Activated naive CD4-positive, alpha-beta T cell treated with anti-CD3 and anti-CD28 coated beads, Interleukin-2, amount 10 ng/mL, durations not matched to agents 7 days and 5 days (primary cell): ENCODE results near the gene MAML3.

Experiments
- CTCF ChIA-PET: fragments of 350-600 bp; sonication (Branson Sonifier 250); formaldehyde crosslinking; loops from one replicate; lab custom pipeline; 2021; ENCODE audit warnings: antibody characterized with exemption; lab: Charles Lee
- DNase-seq: peaks from one replicate; pipeline ENCODE4 v3.0.0-alpha.2; 2020
- H3K27ac Mint-ChIP-seq: one replicate; pipeline ENCODE4 v1.8.0; 2021; ENCODE audit warnings: mild to moderate bottlenecking, moderate library complexity, mixed read lengths
- H3K27me3 Mint-ChIP-seq: one replicate; pipeline ENCODE4 v1.8.0; 2021; ENCODE audit warnings: mild to moderate bottlenecking, mixed read lengths
- H3K36me3 Mint-ChIP-seq: one replicate; pipeline ENCODE4 v1.8.0; 2021; ENCODE audit warnings: mixed read lengths
- H3K4me1 Mint-ChIP-seq: one replicate; pipeline ENCODE4 v1.8.0; 2021; ENCODE audit warnings: mixed read lengths
- H3K4me3 Mint-ChIP-seq: one replicate; pipeline ENCODE4 v1.8.0; 2021; ENCODE audit warnings: mild to moderate bottlenecking, moderate library complexity, mixed read lengths
- H3K9me3 Mint-ChIP-seq: one replicate; pipeline ENCODE4 v1.8.0; 2021; ENCODE audit warnings: mixed read lengths

Gene MAML3

DNA sequence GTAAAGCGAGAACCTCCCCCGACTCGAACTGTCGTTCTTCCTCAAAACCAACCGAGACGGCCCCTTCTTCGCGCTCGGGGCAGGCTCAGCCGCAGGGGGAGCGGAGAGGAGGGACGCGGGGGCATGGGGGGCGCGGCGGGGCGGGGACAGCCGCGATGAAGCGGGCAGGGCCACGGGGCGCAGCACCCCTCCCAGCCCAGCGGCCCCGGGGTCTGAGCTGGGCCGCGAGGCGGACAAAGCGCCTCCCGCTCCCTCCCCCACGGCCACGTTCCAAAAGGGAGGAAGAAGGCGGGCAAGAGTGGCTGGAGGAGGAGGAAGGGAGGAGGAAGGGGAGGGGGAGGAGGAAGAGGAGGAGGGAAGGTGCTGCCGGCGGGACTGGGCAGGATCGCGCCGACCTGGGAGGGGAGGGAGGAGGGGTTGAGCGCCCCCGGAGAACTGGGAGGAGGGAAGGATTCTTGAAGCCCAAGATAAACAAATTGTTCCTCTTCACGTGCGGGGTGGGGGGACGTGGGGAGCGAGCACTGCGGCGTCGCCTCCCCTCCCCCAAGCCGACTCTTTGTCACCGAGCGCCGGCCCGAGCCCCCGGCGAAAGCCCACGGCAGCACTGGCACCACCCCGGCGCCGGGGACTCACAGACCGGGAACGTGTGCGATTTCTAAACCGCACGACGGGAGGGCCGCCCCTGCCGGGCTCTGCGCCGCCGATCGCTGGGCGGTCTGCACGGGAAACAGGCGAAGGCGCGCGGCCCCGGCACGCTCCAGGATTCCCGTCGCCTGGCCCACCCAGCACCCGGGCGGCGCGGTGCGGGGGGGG lies 2.9 kb downstream of the MAML3 start:
- no peaks in the 10 kb centered on the region for H3K9me3 Mint-ChIP-seq
- H3K4me3 Mint-ChIP-seq = peak overlapping the region; percentile 95
- CTCF ChIA-PET = interaction anchor here (1.0 to 2.3 kb wide), 6 partner anchors 30 to 102 kb away, joined by 3 to 6 read pairs (median 4); no protein-coding TSS in a partner anchor
- H3K27me3 Mint-ChIP-seq = peaks cover 78% of the 10 kb centered on the region
- peak; percentile 59 for DNase-seq
- H3K27ac Mint-ChIP-seq = peak overlapping the region; percentile 96
- H3K36me3 Mint-ChIP-seq = no peaks in the 10 kb centered on the region
- peaks cover 45% of the 10 kb centered on the region for H3K4me1 Mint-ChIP-seq

DNA sequence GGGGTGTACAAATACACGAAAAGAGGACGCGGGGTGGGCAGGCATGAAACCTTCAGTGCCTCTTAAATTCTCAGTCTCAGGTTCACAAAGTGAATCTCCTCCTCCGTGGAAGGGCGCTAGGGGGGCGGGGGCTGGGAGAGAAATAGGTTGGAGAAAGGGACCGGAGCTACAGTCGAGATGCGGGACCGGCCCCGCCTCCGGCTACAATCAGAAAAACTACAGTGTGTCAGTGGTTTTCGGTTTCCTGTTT lies 3.4 kb downstream of the MAML3 start:
- peak overlapping the region; percentile 95 for H3K4me3 Mint-ChIP-seq
- no peaks in the 10 kb centered on the region for H3K36me3 Mint-ChIP-seq
- peaks cover 79% of the 10 kb centered on the region for H3K27me3 Mint-ChIP-seq
- DNase-seq = peak; percentile 84
- no peaks in the 10 kb centered on the region for H3K9me3 Mint-ChIP-seq
- peak overlapping the region; percentile 96 for H3K27ac Mint-ChIP-seq
- CTCF ChIA-PET = interaction anchor here (0.6 to 2.3 kb wide), 8 partner anchors 30 to 103 kb away, joined by 3 to 6 read pairs (median 4); no protein-coding TSS in a partner anchor
- H3K4me1 Mint-ChIP-seq = peaks cover 41% of the 10 kb centered on the region

DNA sequence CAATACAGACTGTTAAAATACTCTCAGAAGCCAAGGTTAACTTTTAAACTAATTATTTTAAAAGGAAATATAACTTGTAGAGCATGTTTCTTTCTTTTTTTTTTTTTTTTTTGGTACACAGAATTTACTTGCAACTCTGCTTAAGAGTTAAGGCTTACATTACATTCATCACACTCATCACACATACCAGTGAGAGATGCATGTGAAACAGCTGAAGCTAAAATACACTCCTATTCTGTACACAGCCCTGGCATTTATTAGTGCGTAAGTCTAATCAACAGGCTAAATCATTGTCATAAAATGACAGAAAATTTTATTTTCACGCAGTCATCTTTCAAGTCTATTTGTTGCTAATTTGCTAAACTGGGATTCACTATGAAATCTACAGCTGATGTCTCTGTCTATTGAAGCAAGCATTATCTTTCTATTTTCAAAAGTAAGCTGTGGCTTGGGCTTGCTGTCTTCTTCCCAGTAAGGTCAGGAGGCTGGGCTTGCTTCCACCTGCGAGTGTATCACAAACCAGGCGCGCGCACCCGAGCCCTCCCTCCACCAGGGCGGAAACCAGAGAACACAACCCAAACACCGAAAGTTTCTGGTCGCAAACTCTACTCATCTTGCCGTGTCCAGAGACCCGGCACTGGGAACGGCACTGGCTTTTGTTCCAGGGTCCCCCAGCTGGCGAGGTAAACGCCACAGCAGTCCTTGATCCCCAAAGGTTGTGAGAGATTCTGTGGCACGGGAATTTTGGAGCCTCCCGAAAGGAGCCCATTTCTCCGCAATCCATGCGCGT lies 3.9 kb downstream of the MAML3 start:
- DNase-seq = peak; percentile 82
- Mint-ChIP-seq H3K27ac (peak overlapping the region; percentile 96), H3K36me3 (no peaks in the 10 kb centered on the region), H3K4me1 (peaks cover 41% of the 10 kb centered on the region), H3K4me3 (peak overlapping the region; percentile 95), H3K9me3 (no peaks in the 10 kb centered on the region), H3K27me3 (peaks cover 84% of the 10 kb centered on the region)
- CTCF ChIA-PET = interaction anchor here (0.6 to 1.5 kb wide), 8 partner anchors 29 to 104 kb away, joined by 3 to 8 read pairs (median 4); no protein-coding TSS in a partner anchor

DNA sequence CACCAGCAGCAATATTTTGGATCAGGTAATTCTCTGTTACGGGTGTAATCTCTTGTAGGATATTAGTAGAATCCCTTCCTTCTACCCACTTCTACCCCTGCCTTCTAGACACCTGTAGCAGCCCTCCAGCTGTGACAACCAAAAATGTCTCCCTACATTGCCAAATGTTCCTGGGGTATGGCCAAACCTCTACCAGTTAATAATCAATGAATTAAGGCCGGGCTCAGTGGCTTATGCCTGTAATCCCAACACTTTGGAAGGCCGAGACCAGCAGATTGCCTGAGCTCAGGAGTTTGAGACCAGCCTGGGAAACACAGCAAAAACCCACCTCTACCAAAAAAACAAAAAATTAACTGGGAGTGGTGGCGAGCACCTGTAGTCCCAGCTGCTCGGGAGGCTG lies 9.9 kb downstream of the MAML3 start:
- Mint-ChIP-seq H3K27me3 (peaks cover 44% of the 10 kb centered on the region), H3K9me3 (no peaks in the 10 kb centered on the region), H3K27ac (no peak overlapping the region), H3K4me3 (no peak overlapping the region), H3K4me1 (peaks cover 10% of the 10 kb centered on the region), H3K36me3 (no peaks in the 10 kb centered on the region)
- no peak for DNase-seq
- CTCF ChIA-PET = interaction anchor here (1.0 kb wide), 1 partner anchor 92 kb away, joined by 4 read pairs; no protein-coding TSS in a partner anchor

DNA sequence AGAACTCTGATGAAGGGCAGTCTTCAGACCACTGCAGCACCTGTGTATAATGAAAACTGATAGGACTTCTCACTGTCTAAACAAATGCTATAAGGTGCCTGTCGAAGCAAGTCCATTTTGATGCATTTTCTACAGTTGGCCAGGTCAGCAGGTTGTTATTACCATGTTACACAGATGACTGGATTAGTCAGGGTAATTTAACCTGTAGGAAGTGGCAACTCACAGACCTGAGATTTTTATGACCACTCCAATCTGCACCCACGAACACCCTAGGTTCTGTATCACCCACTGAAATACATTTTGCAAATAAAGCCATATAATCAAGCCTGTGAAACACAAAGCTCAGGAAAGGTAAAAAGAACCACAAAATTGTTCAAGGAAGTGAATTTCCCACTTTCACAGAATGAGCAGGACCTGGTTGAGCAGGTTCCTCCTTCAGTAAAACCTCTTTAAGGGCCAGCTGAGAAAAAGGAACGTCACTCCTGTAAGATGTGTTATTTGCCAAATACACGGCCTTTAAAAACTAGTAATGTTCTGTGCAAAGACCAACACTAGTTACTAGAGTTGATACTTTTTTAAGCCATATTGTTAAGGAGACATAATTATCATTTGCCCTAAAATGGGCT lies 12.7 kb downstream of the MAML3 start:
- H3K4me1 Mint-ChIP-seq = peaks cover 12% of the 10 kb centered on the region
- no peaks in the 10 kb centered on the region for H3K36me3 Mint-ChIP-seq
- no peak overlapping the region for H3K27ac Mint-ChIP-seq
- no peak for DNase-seq
- H3K4me3 Mint-ChIP-seq = no peak overlapping the region
- H3K9me3 Mint-ChIP-seq = no peaks in the 10 kb centered on the region
- CTCF ChIA-PET = interaction anchor here (1.8 kb wide), 1 partner anchor 90 kb away, joined by 5 read pairs; no protein-coding TSS in a partner anchor
- peaks cover 35% of the 10 kb centered on the region for H3K27me3 Mint-ChIP-seq

DNA sequence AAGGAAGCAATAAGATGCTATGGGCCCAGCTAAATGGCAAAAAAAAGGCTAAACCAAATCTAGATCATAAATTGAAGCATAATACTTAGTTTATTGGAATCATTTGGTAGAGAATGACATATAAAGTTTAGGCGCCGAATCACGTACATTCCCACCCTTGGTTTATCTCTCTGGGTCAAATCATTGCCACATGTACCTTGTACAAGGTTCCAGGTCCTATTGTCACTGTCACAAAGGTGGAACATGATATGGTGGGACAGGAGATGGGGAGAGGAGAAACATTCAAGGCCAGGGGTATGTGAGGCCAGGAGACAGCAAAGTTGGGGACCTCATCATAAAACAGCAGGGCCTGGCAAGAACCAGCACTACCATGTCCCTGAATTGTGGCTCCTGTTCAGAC lies 13.4 kb downstream of the MAML3 start:
- peaks cover 12% of the 10 kb centered on the region for H3K4me1 Mint-ChIP-seq
- H3K27me3 Mint-ChIP-seq = peaks cover 35% of the 10 kb centered on the region
- CTCF ChIA-PET = interaction anchor here (1.8 kb wide), 1 partner anchor 89 kb away, joined by 5 read pairs; no protein-coding TSS in a partner anchor
- no peak overlapping the region for H3K4me3 Mint-ChIP-seq
- DNase-seq = no peak
- no peaks in the 10 kb centered on the region for H3K9me3 Mint-ChIP-seq
- no peak overlapping the region for H3K27ac Mint-ChIP-seq
- no peaks in the 10 kb centered on the region for H3K36me3 Mint-ChIP-seq

DNA sequence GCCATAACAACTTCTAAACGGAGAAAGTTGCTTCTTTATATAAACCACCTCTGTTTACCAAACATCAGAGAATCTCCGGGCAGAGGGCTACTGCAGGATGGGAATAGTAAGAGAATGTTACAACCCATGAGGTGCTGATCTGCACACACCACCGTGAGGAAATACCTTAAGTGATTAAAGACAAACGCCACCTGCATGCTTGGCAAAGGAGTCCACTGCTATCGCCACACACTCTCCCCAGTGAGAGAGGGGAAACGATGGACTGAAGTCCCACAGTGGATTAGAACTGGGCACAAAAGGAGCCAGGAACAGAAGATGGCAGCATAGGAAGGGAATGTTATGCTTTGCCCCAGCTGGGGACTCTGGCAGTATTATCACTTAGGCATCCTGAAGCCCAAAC lies 15.6 kb downstream of the MAML3 start:
- no peak for DNase-seq
- H3K27me3 Mint-ChIP-seq = peaks cover 23% of the 10 kb centered on the region
- CTCF ChIA-PET = interaction anchor here (1.6 kb wide), 1 partner anchor 115 kb away, joined by 6 read pairs; no protein-coding TSS in a partner anchor
- H3K4me1 Mint-ChIP-seq = peaks cover 9% of the 10 kb centered on the region
- no peaks in the 10 kb centered on the region for H3K36me3 Mint-ChIP-seq
- no peak overlapping the region for H3K27ac Mint-ChIP-seq
- no peaks in the 10 kb centered on the region for H3K9me3 Mint-ChIP-seq
- H3K4me3 Mint-ChIP-seq = no peak overlapping the region

DNA sequence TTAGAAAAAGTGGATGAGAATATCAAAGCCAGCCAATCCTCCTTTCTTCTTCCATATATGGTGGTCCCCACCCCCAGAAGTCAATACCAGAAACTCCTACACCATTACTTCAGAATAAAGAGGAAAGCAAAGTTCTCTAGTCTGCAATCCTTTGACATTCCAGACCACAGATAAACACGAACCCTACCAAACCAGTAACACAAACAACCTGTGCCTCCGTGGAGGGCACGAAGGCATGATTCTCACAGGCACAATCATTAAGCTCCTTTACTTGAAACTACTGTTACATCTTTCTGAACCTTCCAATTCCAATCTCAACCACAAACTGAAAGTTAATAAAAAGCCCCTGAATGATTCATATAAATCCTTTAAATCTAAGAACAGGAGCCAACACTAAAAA lies 16.3 kb downstream of the MAML3 start:
- Mint-ChIP-seq H3K27ac (no peak overlapping the region), H3K4me3 (no peak overlapping the region), H3K27me3 (peaks cover 22% of the 10 kb centered on the region), H3K4me1 (peaks cover 8% of the 10 kb centered on the region), H3K36me3 (no peaks in the 10 kb centered on the region), H3K9me3 (no peaks in the 10 kb centered on the region)
- DNase-seq = no peak
- CTCF ChIA-PET = no interaction called here

DNA sequence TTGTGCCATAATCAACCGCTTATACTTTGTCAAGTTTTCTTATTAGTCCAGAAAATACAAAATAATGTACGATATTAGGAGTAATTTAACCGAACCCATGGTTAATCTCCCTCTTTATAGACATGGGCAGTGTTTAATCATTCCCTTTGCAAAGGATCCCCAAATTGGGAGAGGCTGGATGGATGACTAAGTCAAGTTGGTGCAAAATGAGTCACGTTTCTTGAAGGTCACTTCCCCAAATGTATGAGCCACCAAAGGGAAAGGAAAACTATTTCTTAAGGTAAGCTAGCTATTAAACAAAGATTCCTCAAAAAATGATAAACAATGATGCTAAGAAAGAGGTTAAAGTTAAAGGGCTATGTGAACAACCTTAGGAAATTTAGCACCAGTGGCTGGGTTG lies 17.5 kb downstream of the MAML3 start:
- CTCF ChIA-PET = no interaction called here
- no peaks in the 10 kb centered on the region for H3K9me3 Mint-ChIP-seq
- no peak for DNase-seq
- H3K4me3 Mint-ChIP-seq = no peak overlapping the region
- H3K36me3 Mint-ChIP-seq = no peaks in the 10 kb centered on the region
- peaks cover 32% of the 10 kb centered on the region for H3K27me3 Mint-ChIP-seq
- H3K27ac Mint-ChIP-seq = no peak overlapping the region
- peaks cover 11% of the 10 kb centered on the region for H3K4me1 Mint-ChIP-seq

DNA sequence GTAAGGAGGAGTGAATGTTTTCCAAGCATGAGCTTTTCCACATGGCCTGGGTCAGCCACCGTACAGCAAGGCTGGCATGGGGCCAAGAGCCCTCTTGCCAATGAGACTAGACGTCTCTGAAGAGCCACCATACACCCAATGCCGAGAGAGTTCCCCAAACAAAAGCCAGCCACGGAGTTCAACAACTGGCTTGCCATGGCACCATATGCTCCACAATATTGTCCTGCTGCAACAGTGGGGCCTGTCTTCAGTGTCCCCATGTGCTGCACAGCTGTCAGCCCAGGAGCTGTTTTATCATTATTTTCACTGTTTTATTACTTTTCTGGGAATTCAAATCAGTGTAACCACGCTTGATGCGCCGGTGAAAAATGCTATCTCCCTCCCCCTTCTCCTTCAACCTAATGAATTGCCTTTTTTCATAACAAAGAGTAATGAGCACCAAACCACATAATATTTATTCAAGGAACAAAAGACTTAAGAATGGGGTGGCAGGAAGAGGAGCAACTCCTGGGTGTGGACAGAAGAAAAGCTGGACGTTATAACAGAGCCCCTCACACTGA lies 18.4 kb downstream of the MAML3 start:
- H3K4me1 Mint-ChIP-seq = peaks cover 11% of the 10 kb centered on the region
- no peak overlapping the region for H3K4me3 Mint-ChIP-seq
- no peak overlapping the region for H3K27ac Mint-ChIP-seq
- CTCF ChIA-PET = no interaction called here
- H3K36me3 Mint-ChIP-seq = no peaks in the 10 kb centered on the region
- peaks cover 36% of the 10 kb centered on the region for H3K27me3 Mint-ChIP-seq
- no peak for DNase-seq
- no peaks in the 10 kb centered on the region for H3K9me3 Mint-ChIP-seq

DNA sequence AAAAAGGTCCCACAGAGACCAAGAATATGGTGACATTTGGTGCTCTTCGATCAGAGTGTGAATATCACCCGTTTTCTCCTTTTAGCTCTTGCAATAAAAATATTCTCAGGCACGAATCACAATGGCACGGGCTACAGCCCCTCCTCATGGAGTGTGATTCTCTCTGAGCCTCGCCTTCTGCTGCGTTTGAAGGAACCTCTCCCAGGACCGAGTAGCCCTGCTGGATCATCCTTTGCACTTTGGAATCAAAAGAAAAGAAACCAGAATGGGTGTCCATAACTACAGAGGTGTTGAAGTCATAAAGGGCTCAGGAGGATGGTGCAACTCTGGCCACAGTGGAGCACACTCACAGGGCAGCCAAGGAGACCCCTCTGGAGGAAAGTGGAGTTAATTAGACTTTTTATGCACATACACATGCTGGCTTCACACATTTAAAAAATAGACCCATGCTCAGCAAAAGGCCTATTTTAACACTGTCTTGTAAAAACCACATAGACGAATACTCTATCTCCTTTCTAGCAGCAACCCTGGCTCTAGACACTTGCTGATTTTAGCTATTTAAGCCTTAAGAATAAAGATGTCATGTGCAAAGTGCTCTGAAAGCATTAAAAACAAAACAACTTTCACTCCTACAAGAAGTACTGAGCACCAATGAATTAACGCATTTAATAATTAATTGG lies 19.1 kb downstream of the MAML3 start:
- Mint-ChIP-seq H3K27me3 (peaks cover 36% of the 10 kb centered on the region), H3K4me3 (no peak overlapping the region), H3K9me3 (no peaks in the 10 kb centered on the region), H3K36me3 (no peaks in the 10 kb centered on the region), H3K4me1 (peaks cover 11% of the 10 kb centered on the region), H3K27ac (no peak overlapping the region)
- CTCF ChIA-PET = no interaction called here
- no peak for DNase-seq

DNA sequence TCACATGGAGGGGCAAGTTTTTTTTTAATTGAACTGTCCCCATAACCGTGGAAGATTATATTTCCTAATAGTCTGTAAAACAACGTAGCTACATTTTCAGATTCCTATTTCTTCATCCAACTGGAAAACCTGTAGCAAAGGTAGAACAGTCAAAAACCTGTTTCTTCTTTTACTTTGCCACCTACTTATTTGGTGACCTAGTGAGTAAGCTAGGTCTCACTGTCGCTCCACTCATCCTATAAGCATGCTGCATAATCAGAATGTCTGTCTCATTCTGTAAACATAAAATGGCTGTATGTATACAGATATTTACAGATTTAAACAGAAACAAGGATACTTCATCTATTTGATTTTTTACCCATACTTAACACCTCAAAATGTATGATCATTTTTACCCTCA lies 20.4 kb downstream of the MAML3 start:
- Mint-ChIP-seq H3K4me3 (no peak overlapping the region), H3K4me1 (peaks cover 11% of the 10 kb centered on the region), H3K27ac (no peak overlapping the region), H3K9me3 (no peaks in the 10 kb centered on the region), H3K36me3 (no peaks in the 10 kb centered on the region), H3K27me3 (peaks cover 35% of the 10 kb centered on the region)
- no peak for DNase-seq
- CTCF ChIA-PET = no interaction called here

DNA sequence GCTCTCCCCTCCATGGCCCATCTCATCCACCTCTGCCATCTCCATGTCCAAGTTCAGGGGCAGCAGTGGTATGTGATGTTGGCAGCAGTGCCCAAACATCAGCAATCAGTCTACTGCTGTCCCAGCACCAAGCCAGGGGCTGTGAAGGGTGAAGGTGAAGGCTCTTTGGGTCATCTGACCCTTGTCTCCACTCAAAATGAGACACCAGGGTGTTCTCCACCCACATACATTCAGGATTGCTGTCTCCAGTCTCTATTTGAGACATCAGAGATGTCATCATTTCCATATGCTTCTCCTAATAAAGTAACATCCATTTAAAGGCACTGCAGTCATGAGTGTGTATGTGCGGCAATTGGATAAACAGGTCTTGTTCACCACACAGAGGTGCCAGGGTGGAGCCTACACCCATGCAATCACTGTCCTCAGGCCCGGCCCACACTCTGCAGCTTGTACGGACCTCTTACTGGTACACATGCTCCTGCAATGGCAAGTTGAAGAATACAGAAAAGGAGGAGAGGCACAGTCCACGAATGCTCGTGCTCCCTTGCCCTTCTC lies 22.2 kb downstream of the MAML3 start:
- H3K4me3 Mint-ChIP-seq = no peak overlapping the region
- CTCF ChIA-PET = interaction anchor here (1.1 to 1.2 kb wide), 2 partner anchors 16 to 82 kb away, joined by 3 to 5 read pairs; no protein-coding TSS in a partner anchor
- H3K9me3 Mint-ChIP-seq = no peaks in the 10 kb centered on the region
- DNase-seq = no peak
- no peaks in the 10 kb centered on the region for H3K36me3 Mint-ChIP-seq
- no peak overlapping the region for H3K27ac Mint-ChIP-seq
- H3K4me1 Mint-ChIP-seq = peaks cover 7% of the 10 kb centered on the region
- H3K27me3 Mint-ChIP-seq = peaks cover 32% of the 10 kb centered on the region
